Fibroblast of skin of scalp (primary cell): ENCODE data around the gene CCL5. TPM values are rescaled to one million over a fixed set of nuclear protein-coding genes. Genes with fewer than 3 reads are reported as not detected.

Source experiments
- DNase-seq: peaks from one replicate; pipeline ENCODE4 v3.0.0-alpha.2; 2013
- polyA plus RNA-seq, 2 experiments: library from polyadenylated mRNA; unstranded; fragments of 120-200 nt; gene quantifications; one replicate each; pipeline ENCODE4 v1.2.1, GENCODE V29; 2013; ENCODE audit not compliant: insufficient read length in 2 of 2

Gene CCL5
- polyA plus RNA-seq (2013, experiment 1 of 2; ENCODE audit: insufficient read length) = 0.20 TPM
- not detected for polyA plus RNA-seq (2013, experiment 2 of 2; ENCODE audit: insufficient read length)

DNA sequence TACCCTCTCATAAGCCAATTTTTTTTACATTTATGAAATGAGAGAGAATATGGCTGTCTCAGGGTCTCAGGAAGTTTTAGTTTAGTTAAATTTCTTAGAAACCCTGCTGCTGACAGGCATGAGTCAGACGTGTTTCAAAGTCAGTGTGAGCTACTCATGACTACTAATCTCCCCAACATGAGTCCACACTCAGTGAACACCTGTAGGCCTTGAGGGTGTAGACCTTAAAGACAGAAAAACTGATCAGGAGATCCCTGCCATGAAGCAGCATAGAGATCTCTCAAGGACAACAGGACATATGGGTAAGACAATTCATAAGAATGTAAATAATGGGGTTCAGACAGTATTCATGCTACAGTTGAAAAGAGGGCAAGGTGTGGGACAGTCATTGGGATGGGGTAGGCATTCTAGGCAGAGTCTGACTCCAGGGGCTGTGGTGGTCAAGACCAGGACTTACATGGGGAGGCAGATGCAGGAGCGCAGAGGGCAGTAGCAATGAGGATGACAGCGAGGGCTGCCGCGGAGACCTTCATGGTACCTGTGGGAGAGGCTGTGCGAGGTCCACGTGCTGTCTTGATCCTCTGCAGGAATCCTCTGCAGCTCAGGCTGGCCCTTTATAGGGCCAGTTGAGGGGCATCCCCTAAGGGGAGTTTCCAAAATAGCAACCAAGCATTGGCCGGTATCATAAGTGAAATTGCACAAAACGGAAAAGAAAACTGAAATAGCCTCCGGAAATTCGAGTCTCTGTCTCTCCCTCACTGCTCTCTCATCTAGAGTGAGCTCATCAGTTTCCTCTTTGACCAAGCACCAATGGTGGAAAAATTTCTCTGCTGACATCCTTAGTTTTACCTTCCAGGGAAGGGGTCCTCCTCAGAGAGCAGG, at the start of gene CCL5:
Gene CCL5 (minus strand): TSS at position 588 of the 882 bp plus-strand sequence.
- DNase-seq = no peak

GRCh38 chr17:35927714-35928113, 47.6 kb upstream of the CCL5 start:
- no peak for DNase-seq

DNA sequence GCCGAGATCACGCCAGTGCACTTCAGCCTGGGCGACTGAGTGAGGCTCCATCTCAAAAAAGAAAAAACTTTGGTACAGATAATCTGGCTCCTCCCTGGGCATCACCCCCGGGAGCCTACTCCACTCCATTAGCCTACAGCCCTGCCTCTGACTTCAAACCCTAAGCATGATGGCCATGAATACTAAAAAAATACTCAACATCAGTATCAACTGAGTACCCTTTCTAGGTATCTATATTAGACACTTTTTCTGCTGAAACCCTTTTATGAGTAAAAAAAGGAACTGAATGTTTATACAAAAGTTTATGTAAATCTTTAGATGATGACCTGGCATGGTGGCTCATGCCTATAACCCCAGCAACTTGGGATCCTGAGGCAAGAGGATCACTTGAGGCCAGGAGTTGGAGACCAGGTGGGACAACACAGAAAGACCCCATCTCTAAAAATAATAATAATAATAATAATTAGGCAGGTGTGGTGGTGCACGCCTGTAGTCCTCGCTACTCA, 43.5 kb upstream of the CCL5 start:
- DNase-seq = no peak

DNA sequence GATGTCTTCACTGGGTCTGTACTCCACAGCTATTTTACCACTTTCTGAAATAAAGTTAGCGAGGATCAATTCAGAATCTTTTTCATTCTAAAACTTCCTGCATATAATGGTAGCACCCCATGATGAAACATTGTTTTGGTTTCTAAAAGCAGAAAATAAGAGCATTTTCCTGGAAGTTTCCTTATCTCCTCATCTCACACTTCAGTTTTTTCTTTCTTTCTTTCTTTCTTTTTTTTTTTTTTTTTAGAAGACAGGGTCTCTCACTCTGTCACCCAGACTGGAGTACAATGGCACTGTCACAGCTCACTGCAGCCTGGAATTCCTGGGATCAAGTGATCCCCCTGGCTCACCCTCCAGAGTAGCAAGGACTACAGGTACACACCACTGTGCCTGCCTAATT, 40.1 kb upstream of the CCL5 start:
- no peak for DNase-seq

DNA sequence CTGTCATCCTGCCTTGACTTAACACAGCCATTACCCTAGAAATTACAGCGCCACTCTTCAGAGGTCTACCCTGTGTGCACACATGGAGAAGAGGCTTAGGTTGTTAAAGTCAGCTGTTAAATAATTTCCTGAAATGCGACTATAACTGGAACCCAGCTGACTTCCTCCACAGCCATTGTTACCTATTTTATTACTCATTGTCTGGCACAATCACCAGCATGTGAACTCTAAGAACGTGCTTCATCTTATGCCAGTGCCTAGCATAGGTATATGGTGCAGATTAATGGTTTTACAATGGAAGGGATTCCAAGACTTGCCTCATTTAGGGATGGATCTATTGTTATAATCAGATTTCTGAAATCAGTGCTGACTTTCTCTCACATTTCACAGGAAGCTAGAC, 38.5 kb upstream of the CCL5 start:
- DNase-seq = no peak

DNA sequence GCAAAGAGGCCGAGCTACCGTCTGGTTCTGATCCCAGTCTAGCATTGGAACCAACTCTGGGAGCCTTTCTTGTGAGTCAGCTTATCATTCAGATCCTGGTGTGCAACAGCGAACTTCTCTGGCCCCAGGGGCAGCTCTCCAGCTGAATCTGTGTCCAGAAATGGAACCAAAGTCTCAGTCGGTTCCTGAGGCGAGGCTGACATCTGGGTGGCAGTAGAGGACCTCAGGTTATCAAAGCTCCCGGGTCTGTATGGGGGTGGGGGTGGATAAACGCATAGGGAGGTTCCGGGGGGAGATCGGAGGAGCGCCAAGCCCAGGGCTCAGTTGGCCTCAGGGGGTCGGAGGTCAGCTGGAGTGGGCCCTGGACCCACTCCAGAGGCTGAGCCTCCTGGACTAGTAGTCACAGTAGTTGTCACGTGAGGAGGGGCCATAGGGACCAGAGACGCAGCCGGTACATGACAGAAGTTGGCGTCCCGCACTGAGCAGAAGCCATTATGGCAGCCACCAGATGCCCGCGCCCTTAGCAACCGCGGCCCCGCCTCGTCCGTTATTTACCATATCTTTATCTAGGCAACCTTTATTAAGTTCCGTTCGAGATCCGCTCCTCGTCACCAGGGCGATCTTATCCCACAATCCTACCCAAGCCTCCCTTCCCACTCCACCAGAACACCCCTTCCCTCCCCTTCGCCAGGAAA, 37.5 kb upstream of the CCL5 start:
- DNase-seq = no peak

DNA sequence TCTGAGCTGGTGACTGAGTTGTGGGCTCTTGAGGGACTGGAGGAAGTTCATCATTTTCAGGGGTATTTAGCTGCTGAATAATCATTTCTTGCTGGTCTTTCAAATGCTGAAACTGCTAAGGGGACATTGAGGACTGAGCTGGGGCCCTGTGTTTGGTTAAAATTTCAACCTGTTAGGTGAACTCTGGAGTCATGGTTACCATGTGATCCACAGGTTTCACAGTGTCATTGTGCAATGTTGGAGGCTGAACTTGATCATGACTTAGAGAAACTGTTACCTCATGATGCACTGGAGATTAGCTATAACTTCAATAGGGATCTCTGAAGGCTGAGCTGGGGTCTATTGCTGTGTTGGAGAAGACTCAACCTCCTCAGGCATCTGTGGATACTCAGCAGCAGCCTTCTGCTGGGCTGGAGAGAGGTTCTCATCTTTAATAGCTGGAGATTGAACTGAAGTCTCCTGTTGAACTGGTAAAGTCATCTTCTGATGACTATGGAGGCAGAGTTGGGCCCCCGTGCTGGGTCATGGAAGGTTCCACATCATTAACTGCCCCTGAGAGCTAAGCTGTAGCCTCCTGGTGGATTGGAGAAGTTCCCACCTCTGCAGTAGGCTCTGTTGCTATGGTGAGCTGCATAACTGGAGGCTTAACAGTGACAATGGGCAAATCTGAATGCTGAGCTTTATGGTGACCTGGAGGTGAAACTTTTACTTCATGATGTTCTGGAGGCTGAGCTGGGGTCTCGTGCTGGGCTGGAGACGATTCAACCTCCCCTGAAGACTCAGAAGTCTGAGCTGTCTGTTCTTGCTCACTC, 35.2 kb upstream of the CCL5 start:
- DNase-seq = no peak

DNA sequence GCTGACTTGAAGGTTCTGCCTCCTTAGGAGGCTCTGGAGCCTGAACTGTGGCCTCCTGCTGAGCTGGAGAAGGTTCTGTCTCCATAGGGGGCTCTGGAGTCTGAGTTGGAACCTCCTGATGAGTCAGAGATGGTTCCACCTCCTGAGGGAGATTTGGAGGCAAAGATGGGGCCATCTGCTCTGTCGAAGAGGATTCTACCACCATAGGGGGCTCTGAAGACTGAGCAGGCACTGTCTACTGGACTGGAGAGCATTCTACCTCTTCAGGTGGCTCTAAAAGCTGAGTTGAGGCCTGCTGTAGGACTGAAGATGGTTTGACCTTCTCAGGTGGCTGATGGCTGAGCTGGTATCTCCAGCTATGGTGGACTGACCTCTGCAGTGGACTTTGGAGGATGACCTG, 34.2 kb upstream of the CCL5 start:
- no peak for DNase-seq

- no peak for DNase-seq
Measured at GRCh38 chr17:35913609-35914008, 33.4 kb upstream of the CCL5 start.

DNA sequence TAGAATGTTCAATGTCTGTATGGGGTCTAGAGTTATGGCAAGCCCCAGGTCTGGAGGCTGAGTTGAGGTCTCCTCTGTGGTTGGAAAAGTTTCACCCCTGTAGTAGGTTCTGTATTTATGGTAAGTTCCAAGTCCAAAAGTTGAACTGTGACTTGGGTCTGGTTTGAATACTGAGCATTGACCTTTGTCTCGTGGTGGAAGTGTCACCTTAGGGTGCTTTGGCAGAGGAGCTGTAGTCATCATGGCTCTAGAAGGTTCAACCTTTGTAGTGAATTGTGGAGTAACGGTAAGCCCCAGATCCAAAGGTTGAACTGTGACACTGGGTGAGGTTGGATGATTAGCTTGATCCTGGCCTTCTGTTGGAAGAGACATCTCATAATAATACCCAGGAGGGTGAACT, 32.8 kb upstream of the CCL5 start:
- no peak for DNase-seq

DNA sequence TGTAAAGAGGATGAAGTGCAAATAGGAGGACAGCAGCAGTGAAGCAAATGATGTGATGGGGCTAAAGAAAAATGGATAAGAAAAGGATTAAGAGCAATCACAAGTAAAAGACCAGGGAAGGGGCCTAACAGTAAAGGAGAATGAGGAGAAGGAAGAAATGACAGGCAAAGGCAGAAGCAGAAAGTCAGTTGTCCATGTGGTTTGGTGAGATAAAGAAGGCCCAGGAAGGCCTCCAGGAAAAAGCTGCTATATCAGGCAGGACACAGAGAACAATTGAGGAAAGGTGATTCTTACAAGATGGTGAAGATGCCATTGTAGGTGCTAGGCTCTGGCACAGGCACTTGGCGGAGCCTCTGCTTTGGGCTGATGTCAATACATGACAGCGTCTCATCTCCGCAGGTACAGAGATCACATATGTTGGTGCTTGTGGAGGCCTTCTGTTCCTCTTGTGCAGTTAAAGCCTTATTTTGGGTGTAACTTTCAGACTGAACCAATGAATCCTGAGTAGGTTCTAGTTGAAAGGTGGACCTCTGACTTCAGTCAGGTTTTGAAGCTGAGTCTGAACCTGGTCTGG, 32.3 kb upstream of the CCL5 start:
- no peak for DNase-seq

GRCh38 chr17:35909408-35909807, 29.2 kb upstream of the CCL5 start:
- DNase-seq = no peak

GRCh38 chr17:35907691-35908090, 27.5 kb upstream of the CCL5 start:
- no peak for DNase-seq

DNA sequence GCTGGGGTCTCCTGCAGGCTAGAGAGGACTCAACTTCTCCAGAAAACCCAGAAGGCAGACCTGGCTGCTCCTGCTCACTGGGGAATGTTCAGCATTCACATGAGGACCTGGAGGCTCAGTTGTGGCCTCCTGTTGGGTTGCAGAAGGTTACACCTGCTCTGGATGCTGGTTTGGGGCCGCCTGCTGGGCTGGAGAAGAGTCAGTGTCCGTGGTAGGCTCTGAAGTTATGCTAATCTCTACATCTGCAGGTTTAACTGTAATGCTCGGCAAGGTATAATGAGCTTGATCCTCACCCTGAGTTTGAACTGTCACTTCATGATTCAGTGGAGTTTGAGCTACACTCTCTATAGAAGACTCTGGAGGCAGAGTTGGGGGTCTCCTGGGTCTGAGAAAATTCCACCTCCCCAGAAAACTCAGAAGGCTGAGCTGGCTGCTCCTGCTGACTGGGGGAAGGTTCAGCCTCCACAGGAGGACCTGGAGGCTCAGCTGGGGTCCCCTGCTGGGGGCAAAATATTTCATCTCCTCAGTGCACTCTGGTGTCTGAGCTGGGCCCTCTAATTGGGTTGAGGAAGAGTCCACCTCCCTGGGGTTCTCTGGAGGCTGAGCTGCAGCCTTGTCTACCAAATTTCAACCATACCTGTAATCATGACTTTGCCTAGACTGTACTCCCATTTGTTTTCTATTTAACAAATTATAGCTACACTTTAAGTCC, 26.9 kb upstream of the CCL5 start:
- no peak for DNase-seq

DNA sequence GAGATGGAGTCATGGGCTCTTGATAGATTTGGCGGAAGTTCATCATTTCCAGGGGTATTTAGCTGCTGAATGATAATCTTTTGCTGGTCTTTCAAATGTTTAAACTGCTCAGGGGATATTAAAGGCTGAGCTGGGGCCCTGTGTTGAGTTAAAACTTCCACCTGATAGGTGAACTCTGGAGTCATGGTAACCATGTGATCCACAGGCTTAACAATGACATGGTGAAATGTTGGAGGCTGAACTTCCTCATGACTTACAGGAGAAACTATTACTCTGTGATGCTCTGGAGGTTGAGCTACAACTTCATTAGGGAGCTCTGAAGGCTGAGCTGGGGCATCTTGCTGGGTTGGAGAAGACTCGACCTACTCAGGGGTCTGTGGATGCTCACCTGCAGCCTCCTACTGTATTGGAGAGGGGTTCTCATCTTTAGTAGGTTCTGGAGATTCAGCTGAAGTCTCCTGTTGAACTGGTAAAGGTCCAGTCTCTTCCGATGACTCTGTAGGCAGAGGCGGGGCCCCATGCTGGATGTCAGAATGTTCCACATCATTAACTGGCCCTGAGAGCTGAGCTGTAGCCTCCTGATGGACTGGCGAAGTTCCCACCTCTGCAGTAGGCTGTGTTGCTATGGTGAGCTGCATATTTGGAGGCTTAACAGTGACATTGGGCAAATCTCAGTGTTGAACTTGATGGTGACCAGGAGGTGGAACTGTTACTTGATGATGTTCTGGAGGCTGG, 26.2 kb upstream of the CCL5 start:
- peak; percentile 15 for DNase-seq

DNA sequence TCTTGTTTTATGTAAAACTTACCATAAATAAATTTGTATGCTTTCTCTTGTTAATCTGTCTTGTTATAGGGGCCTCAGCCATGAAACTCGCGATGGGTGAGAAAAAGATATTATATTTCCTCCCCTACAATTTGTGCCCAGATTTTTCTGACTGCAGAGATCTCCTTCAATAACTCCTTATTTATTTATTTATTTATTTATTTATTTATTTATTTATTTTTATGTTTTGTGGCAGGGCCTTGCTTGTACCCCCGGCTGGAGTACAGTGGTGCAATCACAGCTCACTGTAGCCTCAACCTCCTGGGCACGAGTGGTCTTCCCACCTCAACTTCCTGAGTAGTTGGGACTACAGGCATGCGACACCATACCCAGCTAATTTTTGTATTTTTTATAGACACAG, 23.3 kb upstream of the CCL5 start:
- DNase-seq = no peak

DNA sequence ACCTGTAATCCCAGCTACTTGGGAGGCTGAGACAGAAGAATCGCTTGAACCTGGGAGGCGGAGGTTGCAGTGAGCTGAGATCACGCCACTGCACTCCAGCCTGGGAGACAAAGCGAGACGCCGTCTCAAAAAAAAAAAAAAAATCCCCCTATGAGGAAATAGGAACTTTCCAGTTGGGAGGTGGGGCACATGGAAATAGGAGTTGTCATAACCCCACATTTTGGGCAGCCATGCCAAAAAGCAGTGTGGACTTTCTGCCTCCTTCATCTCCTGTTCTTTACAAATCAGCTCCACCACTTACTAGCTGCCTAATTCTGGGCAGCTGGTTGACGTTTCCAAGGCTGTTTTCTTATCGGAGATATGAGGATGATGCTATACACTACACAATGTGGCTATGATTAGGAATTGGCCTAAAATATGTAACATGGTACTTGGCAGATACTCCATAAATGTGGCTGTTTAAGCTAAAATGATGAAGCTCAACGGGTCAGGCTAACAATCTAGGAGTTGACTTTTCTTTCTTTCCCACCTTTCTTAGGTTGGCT, 21.5 kb upstream of the CCL5 start:
- DNase-seq = peak; percentile 29

- peak; percentile 31 for DNase-seq
Measured at GRCh38 chr17:35900708-35901480, 20.7 kb upstream of the CCL5 start.

GRCh38 chr17:35900280-35900679, 20.1 kb upstream of the CCL5 start:
- DNase-seq = no peak
